Suprapubic skin (tissue), 4 donors: ENCODE results near the gene VHLL.

Experiments
- EP300 ChIP-seq: sonication (generic); formaldehyde crosslinking; IDR thresholded peaks from one replicate; pipeline ENCODE4 v1.6.1; 2017; ENCODE audit warnings: antibody characterized with exemption
- POLR2A ChIP-seq, 2 donors: fragments of 450-650 bp; IDR thresholded peaks; one replicate each; pipeline ENCODE4 v1.6.1; 2017; ENCODE audit warnings: antibody characterized with exemption in 2 of 2, mild to moderate bottlenecking in 2 of 2, moderate library complexity in 2 of 2
- POLR2AphosphoS5 ChIP-seq, 3 donors: sonication (generic); formaldehyde crosslinking; IDR thresholded peaks; one replicate each; pipeline ENCODE4 v1.6.1; 2017; ENCODE audit warnings: antibody characterized with exemption in 3 of 3
- TF ChIP-seq, protein P1 (sequence below), 2 donors: fragments of 200-600 bp in 1 of 2; fragments of 450-650 bp in 1 of 2; sonication (generic) in 1 of 2; IDR thresholded peaks; one replicate each; pipeline ENCODE4 v1.5.1; 2016 to 2019; ENCODE audit warnings: antibody characterized with exemption in 2 of 2, mild to moderate bottlenecking in 1 of 2, moderate library complexity in 1 of 2

DNA sequence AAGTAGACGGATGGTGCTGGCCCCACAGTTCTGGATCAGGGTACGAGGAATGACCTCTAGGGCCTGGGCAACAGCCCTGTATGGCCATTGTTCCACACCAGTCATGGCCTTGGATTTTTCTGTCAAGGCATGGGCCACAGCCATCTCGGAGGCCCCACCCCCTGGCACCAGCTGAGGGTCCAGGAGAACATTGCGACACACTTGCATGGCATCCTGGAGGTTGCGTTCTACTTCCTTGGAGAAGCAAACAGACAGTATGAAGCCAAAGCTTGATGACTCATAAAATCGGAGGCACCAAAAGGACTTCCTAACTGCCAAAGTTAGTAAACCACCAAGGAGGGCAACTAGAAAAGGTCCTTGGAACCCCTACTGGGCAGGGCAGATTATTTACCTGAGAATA is 11.9 kb upstream of the VHLL start:
- TF ChIP-seq POLR2AphosphoS5 (IDR thresholded peaks at IDR 0.05) (no peak), POLR2A (IDR thresholded peaks at IDR 0.05) (no peak), EP300 (no peak)
- TF ChIP-seq, protein P1, sequence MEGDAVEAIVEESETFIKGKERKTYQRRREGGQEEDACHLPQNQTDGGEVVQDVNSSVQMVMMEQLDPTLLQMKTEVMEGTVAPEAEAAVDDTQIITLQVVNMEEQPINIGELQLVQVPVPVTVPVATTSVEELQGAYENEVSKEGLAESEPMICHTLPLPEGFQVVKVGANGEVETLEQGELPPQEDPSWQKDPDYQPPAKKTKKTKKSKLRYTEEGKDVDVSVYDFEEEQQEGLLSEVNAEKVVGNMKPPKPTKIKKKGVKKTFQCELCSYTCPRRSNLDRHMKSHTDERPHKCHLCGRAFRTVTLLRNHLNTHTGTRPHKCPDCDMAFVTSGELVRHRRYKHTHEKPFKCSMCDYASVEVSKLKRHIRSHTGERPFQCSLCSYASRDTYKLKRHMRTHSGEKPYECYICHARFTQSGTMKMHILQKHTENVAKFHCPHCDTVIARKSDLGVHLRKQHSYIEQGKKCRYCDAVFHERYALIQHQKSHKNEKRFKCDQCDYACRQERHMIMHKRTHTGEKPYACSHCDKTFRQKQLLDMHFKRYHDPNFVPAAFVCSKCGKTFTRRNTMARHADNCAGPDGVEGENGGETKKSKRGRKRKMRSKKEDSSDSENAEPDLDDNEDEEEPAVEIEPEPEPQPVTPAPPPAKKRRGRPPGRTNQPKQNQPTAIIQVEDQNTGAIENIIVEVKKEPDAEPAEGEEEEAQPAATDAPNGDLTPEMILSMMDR (IDR thresholded peaks at IDR 0.05), result no peak
